ENCODE results near the gene ADAMTS16.

DNA sequence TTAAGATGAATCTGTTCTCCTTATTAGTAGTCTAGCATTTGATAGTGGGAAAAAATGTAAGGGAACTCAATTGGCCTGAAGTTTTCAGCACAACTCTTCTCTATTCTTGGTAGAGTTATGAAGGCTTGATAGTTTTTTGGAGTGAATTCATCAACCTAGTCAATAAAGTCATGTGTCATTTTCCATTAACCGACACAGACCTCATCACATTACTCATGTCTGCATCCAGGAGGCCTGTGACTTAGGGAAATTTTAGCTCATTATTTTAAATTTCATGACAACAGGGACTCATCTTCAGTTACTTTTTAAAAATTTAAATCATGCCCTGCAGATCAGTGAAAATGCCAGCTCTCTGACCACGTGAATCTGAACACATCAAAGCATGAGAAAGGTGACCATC, 63.3 kb downstream of the ADAMTS16 start:
- TF ChIP-seq FOXM1 (IDR thresholded peaks at IDR 0.05; ENCODE audit: borderline replicate concordance): no peak
- TF ChIP-seq SUZ12 (IDR thresholded peaks at IDR 0.05): no peak
- TF ChIP-seq BHLHE40 (IDR thresholded peaks at IDR 0.05; ENCODE audit: borderline replicate concordance): no peak
- TF ChIP-seq ELF4 (IDR thresholded peaks at IDR 0.05): no peak
